Loucy (cell line): ENCODE results near the gene SLC52A1.

Source experiments
- H2AFZ ChIP-seq: fragments of 200-600 bp; sonication (generic); 2 replicates; pipeline ENCODE4 v1.6.0; 2016; ENCODE audit warnings: antibody characterized with exemption, mild to moderate bottlenecking, low read length, moderate library complexity
- H3F3A ChIP-seq: fragments of 200-600 bp; 2 replicates; pipeline ENCODE4 v1.6.0; 2016; ENCODE audit warnings: antibody characterized with exemption, low read depth, mild to moderate bottlenecking
- H3K27me3 ChIP-seq: fragments of 200-600 bp; sonication (generic); 2 replicates; pipeline ENCODE4 v1.6.1; 2014; ENCODE audit warnings: low read length, mild to moderate bottlenecking; ENCODE audit not compliant: insufficient read depth, poor library complexity, severe bottlenecking
- H3K36me3 ChIP-seq: fragments of 200-600 bp; sonication (generic); 2 replicates; pipeline ENCODE4 v1.6.1; 2016; ENCODE audit warnings: low read length; ENCODE audit not compliant: insufficient read depth
- H3K4me1 ChIP-seq: fragments of 200-600 bp; sonication (generic); 2 replicates; pipeline ENCODE4 v1.5.1; 2014; ENCODE audit warnings: low read length, mild to moderate bottlenecking; ENCODE audit not compliant: insufficient read depth, poor library complexity, severe bottlenecking
- H3K4me2 ChIP-seq: fragments of 200-600 bp; sonication (generic); 2 replicates; pipeline ENCODE4 v1.6.0; 2014; ENCODE audit warnings: antibody characterized with exemption, low read length, low read depth, mild to moderate bottlenecking; ENCODE audit not compliant: poor library complexity, severe bottlenecking
- H3K4me3 ChIP-seq: fragments of 200-600 bp; sonication (generic); 2 replicates; pipeline ENCODE4 v1.5.1; 2014; ENCODE audit warnings: low read length, mild to moderate bottlenecking, mixed read lengths; ENCODE audit not compliant: poor library complexity, severe bottlenecking
- H3K79me2 ChIP-seq: fragments of 200-600 bp; sonication (generic); 2 replicates; pipeline ENCODE4 v1.6.1; 2014; ENCODE audit warnings: low read length; ENCODE audit not compliant: insufficient read depth
- H3K9ac ChIP-seq: fragments of 200-600 bp; sonication (generic); 2 replicates; pipeline ENCODE4 v1.6.0; 2014; ENCODE audit warnings: mild to moderate bottlenecking, low read depth, low read length, moderate library complexity; ENCODE audit not compliant: poor library complexity, severe bottlenecking
- H3K9me2 ChIP-seq: fragments of 200-600 bp; sonication (generic); replicated peaks from 2 replicates; pipeline ENCODE4 v1.6.1; 2016; ENCODE audit warnings: low read depth, low read length, mixed read lengths
- H3K9me3 ChIP-seq: fragments of 200-600 bp; sonication (generic); 2 replicates; pipeline ENCODE4 v1.6.1; 2014; ENCODE audit warnings: mild to moderate bottlenecking, antibody characterized with exemption, low read length, low read depth; ENCODE audit not compliant: insufficient read depth
- H4K20me1 ChIP-seq: fragments of 200-600 bp; sonication (generic); 2 replicates; pipeline ENCODE4 v1.6.0; 2014; ENCODE audit warnings: antibody characterized with exemption, low read length, mild to moderate bottlenecking; ENCODE audit not compliant: insufficient read depth, poor library complexity, severe bottlenecking
- EZH2phosphoT487 ChIP-seq: fragments of 200-600 bp; IDR thresholded peaks from 2 replicates; pipeline ENCODE4 v1.6.1; 2018; ENCODE audit warnings: antibody characterized with exemption, mild to moderate bottlenecking, moderate library complexity, borderline replicate concordance
- TF ChIP-seq, protein P1 (sequence below): fragments of 200-600 bp; sonication (generic); conservative IDR thresholded peaks from 2 replicates; pipeline ENCODE4 v1.5.1; 2014; ENCODE audit warnings: mild to moderate bottlenecking, antibody characterized with exemption, low read length

SLC52A1 gene

DNA sequence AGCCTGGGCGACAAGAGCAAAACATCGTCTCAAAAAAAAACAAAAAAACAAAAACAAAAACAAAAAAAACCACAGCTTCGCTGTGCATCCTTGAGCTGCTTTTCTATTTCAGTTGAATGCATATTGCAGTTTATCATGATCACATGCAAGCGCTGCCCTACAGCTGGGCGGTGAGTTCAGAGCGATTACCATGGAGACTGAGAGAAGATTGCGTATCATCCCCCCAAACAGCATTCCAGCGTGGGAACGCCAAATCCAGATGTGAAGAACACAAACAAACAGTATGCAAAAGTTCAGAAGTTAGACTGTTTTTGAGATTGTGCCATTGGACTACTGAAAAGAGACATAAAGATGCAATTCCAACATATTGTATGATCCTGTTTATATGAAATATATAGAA, 15.1 kb upstream of the SLC52A1 start:
- no peak overlapping the region for H3K4me3 ChIP-seq
- H3K9ac ChIP-seq, result no peak overlapping the region
- TF ChIP-seq, protein P1, sequence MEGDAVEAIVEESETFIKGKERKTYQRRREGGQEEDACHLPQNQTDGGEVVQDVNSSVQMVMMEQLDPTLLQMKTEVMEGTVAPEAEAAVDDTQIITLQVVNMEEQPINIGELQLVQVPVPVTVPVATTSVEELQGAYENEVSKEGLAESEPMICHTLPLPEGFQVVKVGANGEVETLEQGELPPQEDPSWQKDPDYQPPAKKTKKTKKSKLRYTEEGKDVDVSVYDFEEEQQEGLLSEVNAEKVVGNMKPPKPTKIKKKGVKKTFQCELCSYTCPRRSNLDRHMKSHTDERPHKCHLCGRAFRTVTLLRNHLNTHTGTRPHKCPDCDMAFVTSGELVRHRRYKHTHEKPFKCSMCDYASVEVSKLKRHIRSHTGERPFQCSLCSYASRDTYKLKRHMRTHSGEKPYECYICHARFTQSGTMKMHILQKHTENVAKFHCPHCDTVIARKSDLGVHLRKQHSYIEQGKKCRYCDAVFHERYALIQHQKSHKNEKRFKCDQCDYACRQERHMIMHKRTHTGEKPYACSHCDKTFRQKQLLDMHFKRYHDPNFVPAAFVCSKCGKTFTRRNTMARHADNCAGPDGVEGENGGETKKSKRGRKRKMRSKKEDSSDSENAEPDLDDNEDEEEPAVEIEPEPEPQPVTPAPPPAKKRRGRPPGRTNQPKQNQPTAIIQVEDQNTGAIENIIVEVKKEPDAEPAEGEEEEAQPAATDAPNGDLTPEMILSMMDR, result no peak
- TF ChIP-seq EZH2phosphoT487, result no peak
- H3K9me3 ChIP-seq, result no peaks in the 10 kb centered on the region
- H3K4me2 ChIP-seq, result no peak overlapping the region
- H3K27me3 ChIP-seq, result no peaks in the 10 kb centered on the region
- H3K36me3 ChIP-seq, result no peaks in the 10 kb centered on the region
- H3K4me1 ChIP-seq, result no peaks in the 10 kb centered on the region
- H2AFZ ChIP-seq, result no peak overlapping the region
- H3K9me2 ChIP-seq, result no peaks in the 10 kb centered on the region
- H3K79me2 ChIP-seq, result no peaks in the 10 kb centered on the region
- H4K20me1 ChIP-seq, result no peaks in the 10 kb centered on the region
- H3F3A ChIP-seq, result no peaks in the 10 kb centered on the region

DNA sequence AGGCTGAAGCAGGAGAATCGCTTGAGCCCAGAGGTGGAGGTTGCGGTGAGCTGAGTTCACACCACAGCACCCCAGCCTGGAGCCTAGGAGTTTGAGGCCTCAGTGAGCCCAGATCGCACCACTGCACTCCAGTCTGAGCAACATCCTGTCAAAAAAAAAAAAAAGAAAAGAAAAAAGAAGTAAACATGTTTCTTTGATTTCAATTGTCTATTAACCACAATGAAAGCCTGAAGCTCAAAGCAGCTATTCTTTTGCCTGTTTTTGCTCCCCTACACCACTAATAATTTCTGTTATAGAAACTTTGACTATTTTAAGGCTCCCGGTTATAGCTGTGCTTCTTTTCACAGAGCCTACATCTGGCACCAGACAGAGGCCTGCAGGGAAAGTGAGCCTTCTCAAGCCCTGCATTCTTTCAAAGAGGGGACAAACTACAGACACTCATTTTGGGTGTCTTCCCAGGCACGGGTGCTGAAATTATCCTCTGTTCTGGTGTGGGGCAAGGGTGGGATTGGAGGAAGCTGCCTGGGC, 14.2 kb upstream of the SLC52A1 start:
- Histone ChIP-seq H3K9me3 (no peaks in the 10 kb centered on the region), H2AFZ (no peak overlapping the region)

DNA sequence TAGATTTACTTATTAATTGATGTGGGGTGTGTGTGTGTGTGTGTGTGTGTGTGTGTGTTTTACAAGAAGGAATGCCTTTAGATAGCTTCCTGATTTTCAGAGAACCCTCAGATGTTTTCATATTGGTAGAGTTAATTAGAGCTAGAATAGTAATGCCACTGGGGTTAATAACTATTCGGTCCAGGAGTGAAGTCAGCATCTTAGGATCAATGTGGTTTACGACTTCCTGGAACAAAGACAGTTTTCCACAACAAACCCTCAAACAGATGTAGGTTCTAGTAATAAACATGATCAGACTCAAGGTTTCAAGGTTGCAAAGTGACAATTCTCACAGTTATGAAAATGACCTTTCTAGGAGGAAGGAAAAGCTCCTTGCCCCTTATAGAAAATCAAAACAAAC, 12.2 kb upstream of the SLC52A1 start:
- Histone ChIP-seq H3K4me2 (no peak overlapping the region), H2AFZ (no peak overlapping the region)

More for the DNA sequence above, 14.2 kb upstream of the SLC52A1 start:
- H4K20me1 ChIP-seq, result no peaks in the 10 kb centered on the region
- no peak overlapping the region for H3K4me2 ChIP-seq
- no peaks in the 10 kb centered on the region for H3F3A ChIP-seq
- no peak overlapping the region for H3K4me3 ChIP-seq
- no peaks in the 10 kb centered on the region for H3K4me1 ChIP-seq
- no peak for TF ChIP-seq EZH2phosphoT487
- TF ChIP-seq, protein P1, result no peak
- H3K9ac ChIP-seq, result no peak overlapping the region
- no peaks in the 10 kb centered on the region for H3K36me3 ChIP-seq
- no peaks in the 10 kb centered on the region for H3K9me2 ChIP-seq
- H3K79me2 ChIP-seq, result no peaks in the 10 kb centered on the region
- H3K27me3 ChIP-seq, result no peaks in the 10 kb centered on the region

More for the DNA sequence above, 12.2 kb upstream of the SLC52A1 start:
- H3K4me3 ChIP-seq, result no peak overlapping the region
- no peaks in the 10 kb centered on the region for H4K20me1 ChIP-seq
- H3K9me2 ChIP-seq, result no peaks in the 10 kb centered on the region
- H3K4me1 ChIP-seq, result peaks cover under 1% of the 10 kb centered on the region
- H3K79me2 ChIP-seq, result no peaks in the 10 kb centered on the region
- H3K27me3 ChIP-seq, result no peaks in the 10 kb centered on the region
- H3K36me3 ChIP-seq, result no peaks in the 10 kb centered on the region
- H3K9me3 ChIP-seq, result no peaks in the 10 kb centered on the region
- no peak overlapping the region for H3K9ac ChIP-seq
- TF ChIP-seq EZH2phosphoT487, result no peak
- TF ChIP-seq, protein P1, result no peak
- no peaks in the 10 kb centered on the region for H3F3A ChIP-seq
